Activated CD4-positive, alpha-beta T cell treated with anti-CD3 and anti-CD28 coated beads for 4 hours (primary cell): ENCODE results near the gene ALDH1A3.

Source experiments
- DNase-seq, 2 donors: peaks; one replicate each; pipeline ENCODE4 v3.0.0-alpha.2; 2020

ALDH1A3 gene

GRCh38 chr15:100859970-100860828, 19.4 kb upstream of the ALDH1A3 start:
- no peak for DNase-seq

- no peak for DNase-seq
Observed at GRCh38 chr15:100860829-100861510, 18.7 kb upstream of the ALDH1A3 start.

DNA sequence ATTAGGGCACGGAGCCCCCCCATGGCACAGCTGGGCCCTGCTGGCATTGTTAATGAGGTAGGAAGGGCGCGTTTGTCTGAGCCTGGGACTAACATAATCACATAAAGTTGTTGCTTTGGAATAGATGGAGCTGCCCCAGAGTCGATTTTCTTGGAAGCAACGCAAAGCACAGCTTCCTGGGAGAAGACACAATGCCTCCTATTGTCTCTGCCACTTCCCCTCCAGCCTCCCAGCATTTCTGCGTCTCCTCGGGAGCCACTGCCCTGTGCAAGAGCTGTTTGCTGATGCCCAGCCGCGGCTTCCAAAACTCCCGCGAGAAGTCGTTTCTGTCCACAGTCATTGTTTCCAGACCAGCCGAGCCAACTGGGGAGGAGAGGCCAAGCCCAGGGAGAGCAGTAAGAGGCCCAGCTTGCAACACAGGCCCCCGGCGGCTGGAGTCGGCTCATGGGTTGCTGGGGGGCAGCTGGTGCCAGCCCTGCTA, 18.1 kb upstream of the ALDH1A3 start:
- no peak for DNase-seq

DNA sequence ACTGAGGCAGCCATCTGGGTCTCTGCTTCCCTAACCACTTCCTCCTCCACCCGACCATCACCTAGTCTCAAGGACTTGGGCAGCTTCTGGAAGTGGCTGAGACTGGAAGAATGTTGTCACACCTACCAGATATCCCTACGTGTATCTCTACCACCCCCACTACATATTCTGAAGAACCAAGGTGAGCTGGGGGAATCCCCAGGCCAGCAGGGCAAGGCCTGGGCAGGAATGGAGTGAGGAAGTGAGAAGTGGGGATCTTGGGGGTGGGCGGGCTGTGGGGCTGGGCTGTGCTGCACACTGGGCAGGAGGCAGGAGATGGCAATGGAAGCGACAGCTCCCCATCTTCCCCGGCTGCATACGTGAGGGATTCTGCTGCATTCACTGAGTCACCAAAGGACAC, 17.5 kb upstream of the ALDH1A3 start:
- DNase-seq, result no peak

- no peak for DNase-seq
Observed at GRCh38 chr15:100863075-100863795, 16.4 kb upstream of the ALDH1A3 start.

DNA sequence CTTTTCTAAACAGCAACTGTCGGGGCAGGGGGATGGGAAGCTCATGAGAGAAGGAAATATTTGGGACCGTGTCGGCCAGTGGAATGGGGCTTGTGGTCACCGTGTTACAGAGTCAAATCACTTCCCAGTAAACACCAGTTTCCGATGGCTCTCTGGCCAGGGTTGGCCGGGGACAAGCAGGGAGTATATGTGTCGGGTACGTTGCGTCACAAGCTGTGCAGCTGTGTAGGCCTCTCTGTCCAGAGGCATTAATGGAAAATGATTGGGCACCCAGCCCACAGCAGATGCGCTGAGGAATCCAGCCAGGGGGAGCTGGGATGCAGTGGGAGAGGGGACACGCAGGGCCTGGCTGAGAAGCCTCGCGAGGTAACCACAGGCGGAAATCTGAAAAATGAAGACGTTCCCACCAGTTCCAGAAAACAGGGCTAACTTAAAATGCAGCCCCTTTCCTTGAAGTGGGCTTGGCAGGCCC, 15.8 kb upstream of the ALDH1A3 start:
- DNase-seq, result no peak

- no peak for DNase-seq
Observed at GRCh38 chr15:100866386-100867330, 13.0 kb upstream of the ALDH1A3 start.

GRCh38 chr15:100867433-100867832, 12.2 kb upstream of the ALDH1A3 start:
- DNase-seq, result no peak

DNA sequence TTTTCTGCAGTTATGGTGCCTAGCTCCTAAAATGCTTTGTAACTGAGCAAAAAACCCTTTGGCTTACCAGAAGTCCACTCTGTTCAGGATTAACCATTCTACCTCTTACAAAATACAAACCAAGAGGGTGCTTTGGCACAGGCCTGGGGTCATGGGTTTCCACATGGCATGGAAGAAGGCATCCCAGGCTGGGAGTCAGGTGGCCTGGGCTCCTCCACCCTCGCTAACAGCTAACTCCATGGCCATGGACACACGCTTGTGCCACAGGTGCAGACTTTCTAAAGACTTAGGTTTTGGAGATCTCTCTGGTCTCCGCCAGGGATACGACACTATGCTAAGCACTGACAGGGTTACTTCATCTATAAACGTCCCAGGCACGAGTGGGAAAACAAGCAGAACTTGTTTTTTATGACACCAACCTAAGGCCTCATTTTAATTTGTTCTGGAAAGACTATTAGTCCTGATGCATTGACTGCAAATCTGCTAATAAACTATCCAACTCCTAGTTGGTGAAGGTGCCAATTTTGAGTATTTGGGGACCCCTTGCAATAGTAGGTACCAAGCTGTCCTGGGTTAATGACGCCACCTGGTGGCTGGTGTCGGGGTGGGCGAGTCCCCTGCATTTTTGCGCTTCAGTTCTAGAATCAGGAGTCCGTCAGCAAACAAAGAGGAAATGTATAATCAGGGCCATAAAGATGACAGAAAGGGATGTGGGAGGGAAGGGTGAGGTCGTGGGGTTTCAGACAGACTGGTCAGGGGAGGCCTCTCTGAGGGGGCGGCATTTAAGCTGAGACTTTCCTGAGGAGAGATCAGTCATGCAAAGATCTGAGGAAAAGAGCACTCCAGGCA, 10.3 kb upstream of the ALDH1A3 start:
- DNase-seq, result no peak

DNA sequence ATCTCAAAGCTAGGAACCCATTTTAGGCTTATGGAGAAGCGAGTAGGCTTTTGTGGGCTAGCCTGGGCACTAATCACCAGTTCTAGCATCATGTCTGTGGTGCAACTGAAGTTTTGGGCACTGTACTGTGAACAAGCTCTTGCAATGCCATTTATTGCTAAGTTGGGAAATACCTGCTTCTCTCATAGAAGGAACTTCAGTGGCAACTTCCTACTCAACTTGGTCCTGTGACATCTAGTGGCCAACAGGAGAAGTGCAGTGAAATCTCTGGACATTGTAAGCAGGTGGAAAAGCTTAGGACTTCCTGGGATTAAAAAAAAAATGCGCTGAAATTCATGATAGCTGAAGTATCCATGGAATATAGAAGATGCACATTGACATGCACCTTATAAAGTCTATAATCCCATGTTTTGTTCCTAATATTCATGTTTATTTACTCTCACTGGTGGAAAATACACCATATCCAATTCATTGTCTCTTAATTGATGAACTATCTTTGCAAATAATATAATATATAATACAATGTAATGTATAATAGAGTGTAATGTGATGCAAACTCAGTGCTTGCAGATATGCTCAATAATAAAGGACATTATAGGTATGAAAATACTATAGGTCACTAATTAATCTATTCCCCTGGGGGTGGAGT, 6.5 kb upstream of the ALDH1A3 start:
- DNase-seq, result peak; percentile 31 to 47

DNA sequence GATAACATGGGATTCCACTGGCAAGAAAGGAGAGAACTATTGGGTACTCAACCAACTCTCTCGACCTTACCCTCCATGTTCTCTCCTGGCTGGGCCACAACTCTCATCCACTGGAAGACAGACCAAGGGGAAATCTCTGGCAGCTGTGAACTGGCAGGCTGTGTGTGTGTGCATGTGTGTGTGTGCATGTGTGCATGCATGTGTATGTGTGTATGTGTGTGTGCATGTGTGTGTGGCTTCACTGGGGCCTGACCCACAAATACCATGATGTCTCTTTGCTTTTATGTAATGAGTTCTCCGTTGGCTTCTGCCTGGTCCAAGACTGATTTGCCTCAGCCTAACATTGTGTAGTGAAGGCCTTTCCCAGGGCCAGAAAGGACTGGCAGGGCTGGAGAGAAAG, 4.1 kb upstream of the ALDH1A3 start:
- DNase-seq, result no peak

DNA sequence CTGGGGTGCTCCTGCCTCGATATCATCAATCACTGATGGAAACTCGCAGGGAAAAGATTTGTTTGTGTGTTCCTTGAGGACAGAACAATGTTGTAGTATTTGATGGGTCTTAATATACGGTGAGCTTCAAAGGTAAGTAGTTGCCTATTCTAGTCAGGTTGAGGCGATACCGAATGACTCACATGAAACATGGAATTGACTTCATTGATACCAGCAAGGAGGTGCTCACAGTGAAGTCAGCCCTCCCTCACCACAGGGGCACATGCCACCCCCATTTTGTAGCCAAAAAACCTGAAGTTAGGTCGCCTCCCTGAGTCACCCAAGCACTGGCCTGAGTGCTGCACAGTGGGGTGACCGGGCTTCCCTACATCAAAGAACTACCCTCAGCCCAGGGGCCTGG, 3.7 kb upstream of the ALDH1A3 start:
- no peak for DNase-seq

DNA sequence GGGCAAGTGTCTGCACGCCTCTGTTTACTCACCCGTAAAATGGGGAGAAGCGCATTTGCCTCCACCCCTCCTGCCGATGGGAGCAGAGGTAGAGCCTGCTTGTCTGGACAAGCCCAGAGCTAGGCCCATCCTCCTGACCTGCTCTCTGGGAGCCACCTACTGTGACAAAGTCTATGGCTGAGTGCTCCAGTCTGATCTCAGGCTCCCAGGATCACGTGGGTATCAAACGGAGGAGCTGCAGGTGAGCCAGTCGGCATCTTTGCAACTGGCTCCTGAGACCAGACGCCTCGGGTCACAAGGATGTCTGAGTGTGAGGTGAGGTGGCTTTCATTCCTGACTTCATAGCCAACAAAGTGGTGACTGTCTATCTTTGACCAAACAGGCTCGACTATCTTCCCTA, 2.1 kb upstream of the ALDH1A3 start:
- no peak for DNase-seq

DNA sequence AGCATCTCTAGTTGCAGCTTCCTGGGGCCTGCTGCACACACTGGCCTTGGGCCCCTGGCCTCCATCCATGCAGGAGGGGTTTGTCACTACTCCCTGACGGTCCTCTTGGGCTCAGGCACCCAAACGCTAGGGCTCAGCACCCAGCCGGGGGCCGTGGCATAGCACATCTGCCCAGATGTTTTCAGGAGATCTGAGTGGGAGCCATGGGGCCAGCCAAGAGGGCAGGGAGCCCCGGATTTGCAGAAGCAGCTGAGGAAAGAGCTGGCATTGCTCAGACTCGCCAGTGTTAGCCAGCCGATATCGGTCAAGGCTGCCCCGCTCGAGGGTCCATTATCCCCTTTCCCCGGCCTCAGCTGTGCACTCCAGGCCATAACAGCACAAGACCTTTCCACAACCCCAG, 1.5 kb upstream of the ALDH1A3 start:
- DNase-seq, result no peak

DNA sequence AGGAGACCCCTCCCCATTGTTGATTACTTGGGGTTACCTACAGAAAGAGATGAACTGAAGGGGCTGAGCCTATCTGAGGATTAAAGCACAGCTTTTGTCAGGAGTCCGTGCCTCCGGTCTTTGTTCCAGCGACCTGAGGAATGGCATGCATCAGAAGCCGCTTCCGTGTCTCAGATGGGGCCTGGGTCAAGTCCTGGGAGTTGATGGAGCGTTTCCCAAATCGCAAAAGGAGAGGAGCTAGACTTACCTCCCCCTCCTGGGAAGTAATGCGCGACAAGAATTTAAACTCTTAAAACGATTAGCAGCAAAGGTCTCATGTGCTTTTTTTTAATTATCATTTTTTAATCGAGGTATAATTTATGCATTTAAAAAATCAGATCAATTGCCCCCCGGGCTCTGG, 983 bp upstream of the ALDH1A3 start:
- no peak for DNase-seq

DNA sequence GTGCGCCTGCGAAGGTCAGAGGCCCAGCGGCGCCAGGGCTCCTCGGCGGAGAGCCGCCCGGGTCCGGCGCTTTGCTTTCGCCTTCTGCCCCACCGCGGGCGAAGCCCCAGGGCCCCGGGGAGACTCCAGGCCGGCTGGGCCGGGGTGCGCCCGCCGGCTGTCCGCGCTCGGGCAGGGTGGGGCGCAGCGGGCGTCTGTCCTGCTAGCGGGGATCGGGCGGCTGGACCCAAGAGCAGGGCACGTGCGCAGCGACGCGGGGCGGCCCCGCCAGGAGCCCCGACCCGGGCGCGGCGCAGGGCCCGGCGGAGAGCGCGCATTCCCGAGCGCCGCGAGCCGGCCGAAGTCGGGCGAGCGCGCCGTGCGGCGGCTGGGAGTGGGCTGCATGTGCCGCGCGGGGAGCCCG, 569 bp upstream of the ALDH1A3 start:
- DNase-seq, result no peak

DNA sequence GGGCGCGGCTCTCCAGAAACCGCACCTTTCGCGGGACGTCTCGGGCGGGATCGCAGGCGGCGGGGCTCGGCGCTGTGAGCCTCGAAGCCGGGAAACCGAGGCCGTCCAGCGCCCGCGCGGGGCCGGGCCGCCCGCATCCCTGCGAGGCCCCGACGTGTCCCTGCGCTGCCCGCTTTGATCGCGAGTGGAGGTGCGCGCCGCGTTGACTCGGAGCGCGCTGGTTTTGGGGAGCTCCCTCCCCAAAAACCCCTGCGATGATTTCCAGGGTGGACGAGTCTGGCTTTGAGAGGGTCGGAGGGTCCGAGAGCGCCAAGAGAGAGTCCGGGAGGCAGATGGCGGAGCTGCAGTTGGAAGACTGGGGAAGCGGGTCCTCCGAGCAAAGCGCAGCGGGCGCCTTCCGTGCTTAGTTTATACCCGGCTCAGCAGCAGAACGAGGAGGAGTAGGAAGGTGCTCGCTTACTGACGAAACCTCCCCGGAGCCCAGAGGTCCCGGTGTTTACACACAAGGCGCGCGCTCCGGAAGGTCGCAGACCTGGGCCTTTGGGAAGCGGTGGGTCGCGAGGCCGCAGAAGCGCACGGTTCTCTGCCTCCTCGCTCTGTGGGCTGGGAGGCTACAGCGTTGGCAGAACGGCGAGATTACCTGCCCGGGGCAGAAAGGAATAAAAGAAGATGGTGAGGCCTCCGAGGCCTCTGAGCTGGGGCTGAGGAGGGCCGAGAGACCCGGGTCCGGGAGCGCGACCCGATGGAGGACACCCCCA, 687 bp downstream of the ALDH1A3 start:
- no peak for DNase-seq

GRCh38 chr15:100880897-100881242, 1.2 kb downstream of the ALDH1A3 start:
- DNase-seq, result no peak

DNA sequence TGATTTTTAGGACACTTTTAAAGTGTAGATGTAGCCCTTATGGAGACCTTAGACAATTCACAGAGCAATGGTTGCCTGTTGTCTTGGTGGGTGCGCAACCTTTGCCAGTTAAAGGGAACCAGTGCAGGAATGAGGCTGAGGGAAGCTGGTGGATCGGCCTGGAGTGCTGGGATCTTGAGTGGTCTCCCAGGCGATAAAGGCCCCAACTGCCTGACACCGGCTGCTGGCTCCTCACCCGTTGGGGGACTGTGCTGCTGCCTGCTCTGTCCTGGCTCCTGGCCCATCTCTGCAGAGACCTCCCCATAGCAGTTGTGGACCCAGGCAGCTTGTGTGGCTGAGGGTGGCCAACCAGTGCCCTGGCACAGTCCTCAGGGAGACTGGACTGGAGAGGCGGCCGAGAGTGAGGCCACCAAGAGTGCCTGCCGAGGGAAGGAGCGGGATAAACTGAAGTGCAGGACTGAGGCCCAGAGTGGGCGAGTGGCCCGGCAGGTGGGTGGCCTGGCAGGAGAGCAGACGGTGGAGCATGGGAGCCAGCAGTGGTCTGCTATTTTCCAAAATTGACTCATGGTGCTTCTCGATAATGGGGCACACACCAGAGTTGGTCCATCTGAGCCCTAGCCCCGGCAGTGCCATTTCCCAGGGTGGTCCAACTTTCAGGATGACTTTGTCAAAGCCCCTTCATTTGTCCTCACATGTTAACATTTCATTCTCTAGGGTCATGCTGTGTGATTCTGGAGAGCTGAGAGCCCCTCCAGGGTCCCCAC, 2.1 kb downstream of the ALDH1A3 start:
- no peak for DNase-seq
